Mesenteric fat pad (tissue), 1 donor: ENCODE results near the gene TLX2. TPM values are rescaled to one million over a fixed set of nuclear protein-coding genes. Genes with fewer than 3 reads are reported as not detected.
A peak's percentile ranks its signal among the peaks of the same experiment; 100 is the strongest.
"Not testable (repeated sequence)": the region's sequence is repeated elsewhere in the genome, so short reads cannot be mapped to it uniquely, and the experiment has no call there.

Source experiments
- DNase-seq: peaks from one replicate; pipeline ENCODE4 v3.0.0-alpha.2; 2020; ENCODE audit warnings: low spot score
- long read RNA-seq: library from polyadenylated mRNA; unstranded; transcript quantifications from one replicate; pipeline ENCODE4 v2.0.0, GENCODE V29; 2020
- total RNA-seq: library from RNA; stranded (reverse); fragmentation: NEBNext Ultra II Directional; extraction: Animal tissue kit (Norgen Biotek cat#: 25700); gene quantifications from one replicate; pipeline ENCODE4 v1.2.1, GENCODE V29; 2021
- donor health status: DM: yes; HTN: yes; CAD: no.

The TLX2 gene
- total RNA-seq = not detected
- long read RNA-seq = 0 reads

DNA sequence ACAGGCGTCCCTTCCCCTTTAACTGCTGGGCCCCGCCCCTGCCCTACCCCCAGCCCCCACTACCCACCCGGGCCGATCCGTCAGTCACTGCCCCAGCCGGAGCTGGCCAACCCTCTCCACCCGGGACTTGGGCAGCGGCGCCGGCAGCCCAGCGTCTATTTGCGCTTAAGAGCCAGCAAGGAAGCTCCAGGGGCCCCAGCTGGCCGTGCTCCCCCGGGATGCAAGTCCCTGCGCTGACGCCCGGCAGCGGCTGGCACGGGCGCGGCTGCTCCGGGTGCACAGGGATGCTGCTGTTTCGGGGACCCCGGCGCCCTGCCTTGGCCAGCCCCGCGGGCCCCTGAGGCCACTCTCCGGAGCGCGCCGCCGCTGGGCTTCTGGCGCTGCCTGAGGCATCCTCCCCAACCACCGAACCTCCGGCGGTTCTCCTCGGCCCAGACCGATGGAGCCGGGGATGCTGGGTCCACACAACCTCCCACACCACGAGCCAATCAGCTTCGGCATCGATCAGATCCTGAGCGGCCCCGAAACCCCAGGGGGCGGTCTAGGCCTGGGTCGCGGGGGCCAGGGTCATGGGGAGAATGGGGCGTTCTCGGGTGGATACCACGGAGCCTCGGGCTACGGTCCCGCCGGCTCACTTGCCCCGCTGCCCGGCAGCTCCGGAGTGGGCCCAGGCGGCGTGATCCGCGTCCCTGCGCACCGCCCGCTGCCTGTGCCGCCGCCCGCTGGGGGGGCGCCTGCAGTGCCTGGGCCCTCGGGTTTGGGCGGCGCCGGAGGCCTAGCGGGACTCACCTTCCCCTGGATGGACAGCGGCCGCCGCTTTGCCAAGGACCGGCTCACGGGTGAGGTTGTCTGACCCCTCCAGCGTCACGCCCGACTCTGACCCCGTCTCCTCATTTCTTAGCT, at the start of gene TLX2:
TLX2 (plus strand) TSS at position 83 of the 903 bp plus-strand sequence; CDS start at position 440, 357 bp downstream.
- DNase-seq = no peak

GRCh38 chr2:74470742-74471141, 43.5 kb upstream of the TLX2 start:
- not testable (repeated sequence) for DNase-seq

DNA sequence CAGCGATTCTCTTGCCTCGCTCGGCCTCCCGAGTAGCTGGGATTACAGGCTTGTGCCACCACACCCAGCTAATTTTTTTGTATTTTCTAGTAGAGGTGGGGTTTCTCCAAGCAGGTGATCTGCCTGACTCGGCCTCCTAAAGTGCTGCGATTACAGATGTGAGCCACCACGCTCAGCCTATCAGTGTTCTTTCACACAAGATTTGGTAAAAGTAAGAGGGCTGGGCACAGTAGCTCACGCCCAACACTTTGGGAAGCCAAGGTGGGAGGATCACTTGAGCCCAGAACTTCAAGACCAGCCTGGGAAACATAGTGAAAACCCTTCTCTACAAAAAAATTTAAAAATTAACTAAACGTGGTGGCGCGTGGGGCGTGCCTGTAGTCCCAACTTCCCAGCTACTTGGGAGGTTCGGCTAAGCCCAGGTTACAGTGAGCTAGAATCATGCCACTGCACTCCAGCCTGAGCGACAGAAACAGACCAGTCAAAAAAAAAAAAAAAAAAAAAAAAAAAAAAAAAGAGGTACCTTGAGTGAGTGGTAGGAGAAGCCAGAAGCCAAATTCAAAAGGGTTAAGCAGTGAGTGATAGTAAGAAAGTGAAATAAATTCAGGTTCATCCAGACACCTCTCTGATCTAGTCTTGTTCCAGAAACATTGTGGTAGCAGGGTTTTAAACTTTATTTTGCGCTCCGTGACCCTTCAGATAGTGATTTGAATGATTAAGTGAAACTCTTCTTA, 42.8 kb upstream of the TLX2 start:
- no peak for DNase-seq

DNA sequence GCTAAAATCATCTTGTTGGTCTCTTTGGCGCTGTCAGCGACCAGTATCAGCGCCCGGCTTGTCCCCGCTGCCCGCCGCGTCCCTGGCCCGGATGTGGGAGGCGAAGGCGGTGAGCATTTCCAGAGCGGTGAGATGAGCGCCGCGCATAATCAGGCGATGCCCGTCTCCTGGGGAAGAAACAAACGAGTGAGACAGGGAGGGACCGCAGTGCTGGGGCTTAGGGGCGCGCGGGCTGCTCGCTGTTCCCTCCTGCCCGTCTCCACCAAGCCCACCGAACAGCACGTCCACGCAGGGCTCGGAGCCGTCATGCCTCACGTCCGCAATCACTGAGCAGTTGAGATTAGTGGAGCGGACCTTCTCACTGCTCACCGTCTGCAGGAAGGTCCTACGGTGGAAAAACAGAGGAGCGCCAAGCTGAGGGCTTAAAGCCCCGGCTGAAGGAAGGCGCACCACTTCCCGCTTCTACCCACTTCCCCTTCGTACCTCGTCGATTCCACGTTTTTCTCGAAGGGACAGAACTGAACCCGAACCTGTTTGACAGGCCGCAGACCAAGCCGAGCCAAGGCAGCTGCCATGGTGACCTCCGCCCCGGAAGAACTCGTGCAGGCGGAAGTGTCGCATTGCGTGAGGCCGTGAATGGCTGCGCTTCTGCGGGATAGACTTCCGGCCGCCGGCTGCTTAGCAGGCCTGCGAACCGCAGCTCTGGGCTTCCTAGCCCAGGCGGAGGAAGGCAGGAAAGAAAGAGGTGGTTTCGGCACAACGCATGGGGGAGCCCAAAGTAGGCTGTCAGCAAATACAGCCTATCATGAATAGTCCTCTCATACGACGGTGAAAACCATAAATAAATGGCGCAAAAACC, 41.9 kb upstream of the TLX2 start, which contains the start of gene MRPL53:
MRPL53 (minus strand) TSS at position 595 of the 859 bp plus-strand sequence; CDS start at position 575, 20 bp downstream.
- peak; percentile 96 for DNase-seq

DNA sequence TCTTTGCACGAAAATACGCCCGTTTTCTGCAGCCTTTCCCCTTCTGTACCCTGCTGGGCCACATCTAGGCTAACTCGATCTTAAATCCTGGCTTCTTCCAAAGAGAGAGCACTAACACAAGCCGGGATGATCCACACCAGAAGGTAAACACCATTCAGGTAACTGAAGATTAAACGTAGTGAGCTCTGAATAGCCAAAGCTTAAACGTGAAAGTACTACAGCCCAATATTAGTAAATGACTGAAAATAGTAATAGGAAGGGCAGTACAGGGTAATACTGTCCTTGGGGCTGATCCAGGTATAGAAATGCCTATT, 41.3 kb upstream of the TLX2 start:
- no peak for DNase-seq

- no peak for DNase-seq
Measured at GRCh38 chr2:74474481-74474880, 39.8 kb upstream of the TLX2 start.

DNA sequence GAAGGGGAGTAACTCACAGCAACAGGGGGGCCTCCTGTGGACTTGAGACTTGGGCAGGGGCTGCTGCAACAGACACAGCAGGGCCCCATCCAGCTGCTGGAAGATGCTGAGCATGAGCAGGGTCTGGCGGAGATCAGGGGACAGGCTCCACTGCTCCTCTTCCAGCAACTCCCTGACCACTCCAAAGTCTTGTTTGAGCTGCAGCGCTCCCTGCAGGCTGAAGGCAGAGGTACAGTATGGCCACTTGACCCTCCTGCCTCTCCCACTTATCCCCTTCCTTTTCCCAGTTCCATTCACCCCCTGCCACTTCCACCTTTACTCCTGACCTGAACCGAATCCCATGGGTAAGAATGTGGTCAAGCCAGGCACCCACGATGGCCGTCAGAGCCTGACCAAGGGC, 39.4 kb upstream of the TLX2 start:
- DNase-seq = no peak

- no peak for DNase-seq
Measured at GRCh38 chr2:74481431-74481830, 32.8 kb upstream of the TLX2 start.

GRCh38 chr2:74481961-74482800, 32.1 kb upstream of the TLX2 start:
- no peak for DNase-seq

- peak; percentile 96 for DNase-seq
Measured at GRCh38 chr2:74482801-74483674, 31.2 kb upstream of the TLX2 start, which contains the start of the genes CCDC142 and TTC31. Gene CCDC142 (minus strand): TSS chr2:74482998. CDS start chr2:74482837, 161 bp downstream. Gene TTC31 (plus strand): TSS chr2:74483081. CDS start chr2:74483096, 15 bp downstream.

DNA sequence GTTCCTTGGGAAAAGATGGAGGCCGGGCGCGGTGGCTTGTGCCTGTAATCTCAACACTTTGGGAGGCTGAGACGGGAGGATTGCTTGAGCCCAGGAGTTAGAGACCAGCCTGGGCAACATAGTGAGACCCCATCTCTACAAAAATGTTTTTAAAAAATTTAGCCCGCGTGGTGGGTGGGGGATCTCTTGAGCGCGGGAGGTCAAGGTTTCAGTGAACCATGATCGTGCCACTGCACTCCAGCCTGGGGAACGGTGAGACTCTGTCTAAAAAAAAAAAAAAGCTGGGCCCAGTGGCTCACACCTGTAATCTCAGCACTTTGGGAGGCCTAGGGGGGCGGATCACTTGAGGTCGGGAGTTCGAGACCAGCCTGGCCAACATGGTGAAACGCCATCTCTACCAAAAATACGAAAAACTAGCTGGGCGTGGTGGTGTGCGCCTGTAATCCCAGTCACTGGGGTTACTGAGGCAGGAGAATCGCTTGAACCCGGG, 30.5 kb upstream of the TLX2 start:
- not testable (repeated sequence) for DNase-seq

DNA sequence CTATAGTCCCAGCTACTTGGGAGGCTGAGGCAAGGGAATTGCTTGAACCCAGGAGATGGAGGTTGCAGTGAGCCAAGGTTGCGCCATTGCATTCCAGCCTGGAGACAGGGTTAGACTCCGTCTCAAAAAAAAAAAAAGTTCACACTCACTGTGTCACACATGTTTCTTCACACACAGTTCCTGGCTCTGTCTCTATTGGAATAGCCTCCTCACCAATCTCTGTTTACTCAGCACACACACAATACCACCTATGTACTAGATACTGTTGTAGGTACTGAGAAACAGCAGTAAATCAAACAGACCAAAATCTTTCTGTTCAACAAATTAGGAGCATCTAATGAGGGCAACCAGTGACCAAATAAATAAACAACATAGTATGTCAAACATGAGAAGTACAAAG, 28.1 kb upstream of the TLX2 start:
- DNase-seq = no peak

DNA sequence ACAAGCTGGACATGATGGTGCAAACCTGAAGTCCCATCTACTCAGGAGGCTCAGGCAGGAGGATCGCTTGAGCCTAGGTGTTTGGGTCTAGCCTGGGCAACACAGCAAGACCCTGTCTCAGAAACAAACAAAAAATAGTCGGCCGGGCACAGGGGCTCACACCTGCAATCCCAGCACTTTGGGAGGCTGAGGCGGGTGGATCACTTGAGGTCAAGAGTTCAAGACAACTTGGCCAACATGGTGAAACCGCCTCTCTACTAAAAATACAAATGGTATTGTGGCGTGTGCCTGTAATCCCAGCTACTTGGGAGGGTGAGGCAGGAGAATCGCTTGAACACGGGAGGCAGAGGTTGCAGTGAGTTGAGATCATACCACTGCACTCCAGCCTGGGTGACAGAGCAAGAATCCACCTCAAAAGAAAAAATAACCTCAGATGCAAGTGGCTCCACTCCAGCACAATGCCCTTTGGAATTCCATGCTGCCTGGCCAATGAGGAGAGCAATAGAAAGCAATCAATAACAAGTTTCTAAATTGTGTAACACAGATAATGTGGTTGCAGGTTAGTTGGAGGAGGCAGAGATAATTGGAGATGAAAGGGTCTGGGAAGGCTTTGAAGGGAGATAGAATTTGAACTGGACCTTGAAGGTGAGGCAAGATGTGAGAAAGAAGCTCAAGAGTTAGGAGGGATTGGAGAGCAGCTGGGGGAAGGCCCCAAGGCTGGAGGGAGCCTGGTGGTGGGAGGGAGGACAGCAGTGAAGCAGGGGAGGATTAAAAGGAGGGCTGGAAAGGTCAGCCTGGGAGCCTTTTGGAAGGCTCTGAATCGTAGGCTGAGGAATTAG, 25.4 kb upstream of the TLX2 start:
- no peak for DNase-seq

DNA sequence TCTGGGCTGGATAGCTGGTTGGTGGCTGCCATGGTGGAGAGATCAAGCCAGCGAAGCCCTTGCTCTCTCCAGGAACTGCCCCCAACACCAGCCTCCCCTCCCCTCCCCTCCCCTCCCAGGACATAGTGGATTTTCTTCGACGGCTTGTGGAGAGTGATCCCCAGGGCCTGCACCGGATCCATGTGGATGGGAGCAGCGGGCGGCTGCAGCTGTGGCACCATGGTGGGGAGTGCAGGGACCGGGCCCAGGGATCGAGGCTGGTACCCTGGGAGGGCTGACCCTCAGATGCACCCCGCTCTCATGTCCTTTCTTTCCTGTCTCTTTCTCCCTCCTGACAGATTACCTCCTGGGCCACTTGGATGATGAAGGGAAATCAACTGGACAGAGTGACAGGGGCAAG, 24.3 kb upstream of the TLX2 start:
- no peak for DNase-seq

- no peak for DNase-seq
Measured at GRCh38 chr2:74491648-74492544, 22.4 kb upstream of the TLX2 start.

GRCh38 chr2:74493546-74493945, 20.7 kb upstream of the TLX2 start:
- DNase-seq = no peak

GRCh38 chr2:74495440-74495839, 18.8 kb upstream of the TLX2 start:
- no peak for DNase-seq
